Bronchial epithelial cell (primary cell): Measurements from ENCODE around the gene IL33. TPM values are rescaled to one million over a fixed set of nuclear protein-coding genes. Genes with fewer than 3 reads are reported as not detected.
A peak's percentile ranks its signal among the peaks of the same experiment; 100 is the strongest.

Experiments
- DNase-seq: peaks from one replicate; pipeline ENCODE4 v3.0.0-alpha.2; 2010; ENCODE audit warnings: low read depth
- FAIRE-seq: peaks from 2 replicates; lab custom pipeline; 2011; peaks lifted over from hg19 to GRCh38; lab: Jason Lieb, UNC
- H3K27me3 ChIP-seq: 2 replicates; pipeline ENCODE4 v1.5.1; 2011; ENCODE audit warnings: low read length; ENCODE audit not compliant: control insufficient read depth, insufficient read depth
- H3K36me3 ChIP-seq: 2 replicates; pipeline ENCODE4 v1.5.1; 2011; ENCODE audit warnings: low read length; ENCODE audit not compliant: control insufficient read depth, insufficient read depth
- H3K4me3 ChIP-seq: 2 replicates; pipeline ENCODE4 v1.5.1; 2011; ENCODE audit warnings: mild to moderate bottlenecking, low read depth, low read length, control low read depth
- CTCF ChIP-seq: IDR thresholded peaks from 2 replicates; pipeline ENCODE4 v1.5.1; 2011; ENCODE audit warnings: mild to moderate bottlenecking, moderate library complexity, low read length, control low read depth, inconsistent platforms; ENCODE audit not compliant: insufficient read depth, severe bottlenecking
- total RNA-seq: library from RNA; depleted of rRNA; stranded (reverse); fragments of >200 nt; gene quantifications from 2 replicates; pipeline ENCODE4 v1.2.1, GENCODE V29; 2014

The IL33 gene
- total RNA-seq, 1 donor from 2014 or later = 2.4 TPM

GRCh38 chr9:6305954-6306563 is 90.5 kb downstream of the IL33 start:
- peak; percentile 71 for DNase-seq
- TF ChIP-seq CTCF = peak; percentile 56

More at GRCh38 chr9:6305954-6306563, 90.5 kb downstream of the IL33 start:
- Histone ChIP-seq H3K4me3 (no peak overlapping the region), H3K36me3 (no peaks in the 10 kb centered on the region), H3K27me3 (no peaks in the 10 kb centered on the region)
- FAIRE-seq = no peak

Other genes with a start within 250 kb of the IL33 start
- 17.0 and 19.5 TPM in 2 replicates for gene RANBP6, start 200.2 kb upstream of the IL33 start, total RNA-seq
- gene TPD52L3, start 112.6 kb downstream of the IL33 start, total RNA-seq = not detected in 2 replicates
- gene UHRF2, start 197.4 kb downstream of the IL33 start, total RNA-seq = 40.2 and 49.5 TPM in 2 replicates